SK-N-SH (cell line): ENCODE data around the gene MYLK.

Experiments used
- EP300 ChIP-seq, 2 experiments: IDR thresholded peaks; 2 replicates each; pipeline versions ENCODE4 v1.4.0 to v1.6.1; 2012; ENCODE audit warnings: borderline replicate concordance in 1 of 2, low read depth in 1 of 2, low read length in 1 of 2
- GABPA ChIP-seq: IDR thresholded peaks from 2 replicates; pipeline ENCODE4 v1.4.0; 2012; ENCODE audit warnings: low read depth, mild to moderate bottlenecking
- MAX ChIP-seq: IDR thresholded peaks from 2 replicates; pipeline ENCODE4 v1.4.0; 2012; ENCODE audit warnings: low read depth
- NRF1 ChIP-seq: IDR thresholded peaks from 2 replicates; pipeline ENCODE4 v1.6.1; 2012; ENCODE audit warnings: low read depth, mild to moderate bottlenecking, low read length
- SIN3A ChIP-seq: IDR thresholded peaks from 2 replicates; pipeline ENCODE4 v1.6.1; 2012; ENCODE audit warnings: low read depth, mild to moderate bottlenecking, low read length, moderate library complexity, borderline replicate concordance
- TCF12 ChIP-seq: IDR thresholded peaks from 2 replicates; pipeline ENCODE4 v1.4.0; 2012
- USF1 ChIP-seq: IDR thresholded peaks from 2 replicates; pipeline ENCODE4 v1.4.0; 2012; ENCODE audit warnings: low read depth, borderline replicate concordance
- TF ChIP-seq, protein P1 (sequence below): fragments of 200-600 bp; sonication (generic); IDR thresholded peaks from 2 replicates; pipeline ENCODE4 v1.6.1; 2017; ENCODE audit warnings: antibody characterized with exemption, mild to moderate bottlenecking, moderate library complexity

DNA sequence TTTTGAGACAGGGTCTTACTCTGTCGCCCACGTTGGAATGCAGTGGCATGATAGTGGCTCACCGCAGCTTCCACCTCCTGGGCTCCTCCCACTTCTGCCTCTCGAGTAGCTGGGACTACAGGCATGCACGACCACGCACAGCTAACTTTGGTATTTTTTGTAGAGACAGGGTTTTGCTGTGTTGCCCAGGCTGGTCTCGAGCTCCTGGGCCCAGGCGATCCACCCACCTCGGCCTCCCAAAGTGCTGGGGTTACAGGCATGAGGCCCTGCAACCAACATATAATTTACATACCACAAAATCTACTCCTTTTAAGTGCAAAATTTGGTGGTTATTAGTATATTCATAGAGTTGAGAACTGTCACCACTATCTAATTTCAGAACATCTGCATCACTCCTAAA lies 45.2 kb upstream of the MYLK start:
- TF ChIP-seq MAX, result no peak
- no peak for TF ChIP-seq USF1
- TF ChIP-seq, protein P1, sequence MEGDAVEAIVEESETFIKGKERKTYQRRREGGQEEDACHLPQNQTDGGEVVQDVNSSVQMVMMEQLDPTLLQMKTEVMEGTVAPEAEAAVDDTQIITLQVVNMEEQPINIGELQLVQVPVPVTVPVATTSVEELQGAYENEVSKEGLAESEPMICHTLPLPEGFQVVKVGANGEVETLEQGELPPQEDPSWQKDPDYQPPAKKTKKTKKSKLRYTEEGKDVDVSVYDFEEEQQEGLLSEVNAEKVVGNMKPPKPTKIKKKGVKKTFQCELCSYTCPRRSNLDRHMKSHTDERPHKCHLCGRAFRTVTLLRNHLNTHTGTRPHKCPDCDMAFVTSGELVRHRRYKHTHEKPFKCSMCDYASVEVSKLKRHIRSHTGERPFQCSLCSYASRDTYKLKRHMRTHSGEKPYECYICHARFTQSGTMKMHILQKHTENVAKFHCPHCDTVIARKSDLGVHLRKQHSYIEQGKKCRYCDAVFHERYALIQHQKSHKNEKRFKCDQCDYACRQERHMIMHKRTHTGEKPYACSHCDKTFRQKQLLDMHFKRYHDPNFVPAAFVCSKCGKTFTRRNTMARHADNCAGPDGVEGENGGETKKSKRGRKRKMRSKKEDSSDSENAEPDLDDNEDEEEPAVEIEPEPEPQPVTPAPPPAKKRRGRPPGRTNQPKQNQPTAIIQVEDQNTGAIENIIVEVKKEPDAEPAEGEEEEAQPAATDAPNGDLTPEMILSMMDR, result no peak
- TF ChIP-seq SIN3A, result no peak
- no peak for TF ChIP-seq EP300 (IDR thresholded peaks at IDR 0.05; ENCODE audit: borderline replicate concordance in 1 of 2, low read depth in 1 of 2, low read length in 1 of 2)
- TF ChIP-seq TCF12, result no peak
- no peak for TF ChIP-seq NRF1
- TF ChIP-seq GABPA, result no peak
